K562 (cell line): ENCODE results near the gene GPR107. TPM values are rescaled to one million over a fixed set of nuclear protein-coding genes. Genes with fewer than 3 reads are reported as not detected.

ENCODE experiments used
- ATAC-seq: fragments of 200-7000 bp; cut with Tn5 transposase; 3 replicates; pipeline ENCODE4 v1.9.1; 2020; ENCODE audit warnings: moderate library complexity
- BruUV-seq: library from RNA; stranded (reverse); fragments of 400-500 nt; replicated peaks from 2 replicates; lab custom pipeline; 2021; lab: Mats Ljungman, UMichigan
- CTCF ChIA-PET: fragments of 300-600 bp; formaldehyde crosslinking; extraction: SDS; loops from one replicate; lab custom pipeline; 2021; ENCODE audit warnings: low intra/inter-chr PET ratio; lab: Yijun Ruan, JAX
- POLR2A ChIA-PET: fragments of 300-600, 350-650 bp; sonication (Branson Sonifier 250); formaldehyde crosslinking; extraction: SDS; loops from one replicate; lab custom pipeline; 2021; ENCODE audit warnings: antibody characterized with exemption, inconsistent platforms; lab: Yijun Ruan, JAX
- DNase-seq, 4 experiments: peaks; one replicate each; pipeline versions ENCODE4 v3.0.0 to v3.0.0-alpha.2; 2011 to 2018; ENCODE audit warnings: low spot score in 3 of 4, mixed read lengths in 3 of 4; ENCODE audit errors: extremely low read depth in 1 of 4
- FAIRE-seq: peaks from 2 replicates; lab custom pipeline; 2011; peaks lifted over from hg19 to GRCh38; lab: Jason Lieb, UNC
- H2AFZ ChIP-seq: 2 replicates; pipeline ENCODE4 v1.6.0; 2011; ENCODE audit warnings: low read depth, low read length, control low read depth, inconsistent platforms
- H3K27ac ChIP-seq: fragments of 200-600 bp; 3 replicates; pipeline ENCODE4 v1.8.0; 2011; ENCODE audit warnings: low read depth, mild to moderate bottlenecking, control low read depth, inconsistent platforms, low read length, moderate library complexity, mixed read lengths; ENCODE audit errors: extremely low read depth
- H3K27me3 ChIP-seq, 2 experiments: fragments of 300-600 bp in 1 of 2; 2 replicates in 1 of 2; 3 replicates in 1 of 2; pipeline versions ENCODE4 v1.6.0 to v1.8.0; 2011; ENCODE audit warnings: inconsistent platforms in 2 of 2, low read length in 2 of 2, mild to moderate bottlenecking in 1 of 2, mixed read lengths in 1 of 2, moderate library complexity in 1 of 2; ENCODE audit not compliant: control insufficient read depth in 2 of 2, insufficient read depth in 2 of 2
- H3K36me3 ChIP-seq: fragments of 300-600 bp; 3 replicates; pipeline ENCODE4 v1.8.0; 2011; ENCODE audit warnings: mild to moderate bottlenecking, low read length, inconsistent platforms; ENCODE audit not compliant: control insufficient read depth, insufficient read depth
- H3K4me1 ChIP-seq, 2 experiments: fragments of 200-600 bp in 1 of 2; replicated peaks in 1 of 2; 2 replicates in 1 of 2; 3 replicates in 1 of 2; pipeline versions ENCODE4 v1.5.1 to v1.8.0; 2011; ENCODE audit warnings: inconsistent platforms in 2 of 2, low read length in 2 of 2, mild to moderate bottlenecking in 1 of 2, mixed read lengths in 1 of 2, moderate library complexity in 1 of 2; ENCODE audit not compliant: control insufficient read depth in 2 of 2, insufficient read depth in 2 of 2
- H3K4me2 ChIP-seq: 2 replicates; pipeline ENCODE4 v1.6.1; 2011; ENCODE audit warnings: low read length, control low read depth, inconsistent platforms, mixed read lengths; ENCODE audit not compliant: insufficient read depth
- H3K4me3 ChIP-seq: fragments of 200-600 bp; sonication (generic), shearing (Covaris generic); 2 replicates; pipeline ENCODE4 v1.5.1; 2016; ENCODE audit warnings: control low read depth, inconsistent platforms
- H3K79me2 ChIP-seq: fragments of 200-600 bp; 3 replicates; pipeline ENCODE4 v1.8.0; 2011; ENCODE audit warnings: low read length, inconsistent platforms; ENCODE audit not compliant: control insufficient read depth, insufficient read depth
- H3K9ac ChIP-seq, 2 experiments: 2 replicates each; pipeline versions ENCODE4 v1.6.0 to v1.6.1; 2011; ENCODE audit warnings: low read depth in 2 of 2, low read length in 2 of 2, control low read depth in 1 of 2, inconsistent platforms in 1 of 2, mild to moderate bottlenecking in 1 of 2, mixed read lengths in 1 of 2; ENCODE audit not compliant: insufficient read depth in 1 of 2
- H3K9me1 ChIP-seq: one replicate; pipeline ENCODE4 v1.6.0; 2011; ENCODE audit warnings: inconsistent platforms, mild to moderate bottlenecking, low read length, moderate library complexity; ENCODE audit not compliant: control insufficient read depth, insufficient read depth
- H3K9me3 ChIP-seq: replicated peaks from 2 replicates; pipeline ENCODE4 v1.5.1; 2011; ENCODE audit warnings: low read depth, low read length, inconsistent platforms; ENCODE audit not compliant: control insufficient read depth, insufficient read depth
- H4K20me1 ChIP-seq: replicated peaks from 2 replicates; pipeline ENCODE4 v1.6.1; 2011; ENCODE audit warnings: low read length, inconsistent platforms, mixed read lengths; ENCODE audit not compliant: control insufficient read depth, insufficient read depth
- ATF1 ChIP-seq, 2 experiments: fragments of 450-650 bp in 1 of 2; IDR thresholded peaks; 2 replicates each; pipeline ENCODE4 v1.6.1; 2016; ENCODE audit warnings: missing compliant biosample characterization in 1 of 2, missing genetic modification characterization in 1 of 2
- HNRNPL ChIP-seq: fragments of 200-400 bp; formaldehyde crosslinking; IDR thresholded peaks from 2 replicates; pipeline ENCODE4 v1.6.1; 2017; ENCODE audit warnings: low read depth, mild to moderate bottlenecking, low read length
- HOMEZ ChIP-seq: fragments of 250-450 bp; sonication (Bioruptor Pico); IDR thresholded peaks from 2 replicates; pipeline ENCODE4 v1.4.0; 2020; ENCODE audit warnings: mild to moderate bottlenecking, moderate library complexity
- LCOR ChIP-seq: sonication (generic); formaldehyde crosslinking; IDR thresholded peaks from 2 replicates; pipeline ENCODE4 v1.8.0; 2022; ENCODE audit warnings: mild to moderate bottlenecking, missing genetic modification reagents
- RBM25 ChIP-seq: fragments of 200-400 bp; formaldehyde crosslinking; IDR thresholded peaks from 2 replicates; pipeline ENCODE4 v1.6.1; 2018; ENCODE audit warnings: low read length, low read depth, moderate library complexity; ENCODE audit not compliant: severe bottlenecking
- SMAD2 ChIP-seq: fragments of 150-350 bp; IDR thresholded peaks from 2 replicates; pipeline ENCODE4 v1.6.1; 2014; ENCODE audit warnings: low read depth, mild to moderate bottlenecking, low read length
- SMARCA4 ChIP-seq: fragments of 450-650 bp; IDR thresholded peaks from 2 replicates; pipeline ENCODE4 v1.6.1; 2016
- ZBTB8A ChIP-seq: fragments of 450-650 bp; IDR thresholded peaks from 2 replicates; pipeline ENCODE4 v1.6.1; 2018; ENCODE audit warnings: mild to moderate bottlenecking, moderate library complexity; ENCODE audit not compliant: partially characterized antibody
- ZC3H4 ChIP-seq: sonication (generic); formaldehyde crosslinking; IDR thresholded peaks from 2 replicates; pipeline ENCODE4 v1.9.0; 2021; ENCODE audit warnings: missing genetic modification reagents, borderline replicate concordance
- ZNF212 ChIP-seq: fragments of 450-650 bp; formaldehyde crosslinking; IDR thresholded peaks from 2 replicates; pipeline ENCODE4 v1.4.0; 2020; ENCODE audit warnings: mild to moderate bottlenecking
- ZNF318 ChIP-seq, 2 experiments: fragments of 450-650 bp; IDR thresholded peaks; 2 replicates each; pipeline ENCODE4 v1.6.1; 2016; ENCODE audit warnings: mild to moderate bottlenecking in 2 of 2, borderline replicate concordance in 1 of 2, low read depth in 1 of 2, moderate library complexity in 1 of 2
- WGBS: fragments of 100-300 bp; shearing (Covaris generic); methylation state at CpG from one replicate; pipeline ENCODE4 v1.1.6; 2016; ENCODE audit warnings: low coverage, mixed read lengths; ENCODE audit not compliant: insufficient coverage; ENCODE audit errors: missing lambda C conversion rate; 5-methylcytosine and 5-hydroxymethylcytosine counted together
- in situ Hi-C: fragments of 300-500 bp; cut with MboI; formaldehyde crosslinking; loops from 4 replicates; pipeline ENCODE4 v1.15.0; 2018; ENCODE audit warnings: inconsistent platforms, mixed read lengths
- intact Hi-C: fragments of 100-400 bp; cut with micrococcal nuclease; formaldehyde crosslinking; loops from 2 replicates; pipeline ENCODE4 v1.14.2; 2022
- polyA plus RNA-seq, 8 experiments: library from polyadenylated mRNA; depleted of rRNA in 4 of 8; stranded (reverse) in 5 of 8; unstranded in 3 of 8; fragments of >200 nt; fragmentation: Nextera tagmentation in 2 of 8; fragmentation: Illumina TruSeq in 1 of 8; extraction: Ambion mirVana in 2 of 8; extraction: Trizol in 1 of 8; gene quantifications; 2 replicates each; pipeline versions ENCODE4 v1.2.1 to v1.2.3, GENCODE V29; 2011 to 2014; ENCODE audit warnings: inconsistent platforms in 1 of 8, missing spikeins in 1 of 8
- total RNA-seq, 7 experiments: library from RNA; depleted of rRNA in 6 of 7; stranded (reverse); fragments of >200 nt in 6 of 7; fragmentation: Illumina TruSeq in 2 of 7; extraction: Trizol in 2 of 7; gene quantifications; 2 replicates each; pipeline versions ENCODE4 v1.2.1 to v1.2.3, GENCODE V29; 2011 to 2021; ENCODE audit warnings: low replicate concordance in 1 of 7

The GPR107 gene
- total and polyA plus RNA-seq, 9 of the 15 experiments (the other 6 are each of a cell fraction or from before 2014, with no cell fraction given), result 3.2 to 34.6 (median 14.4) TPM

- Histone ChIP-seq H3K79me2 (no peaks in the 10 kb centered on the region), H3K36me3 (no peaks in the 10 kb centered on the region), H2AFZ (no peak overlapping the region), H3K4me2 (no peak overlapping the region), H4K20me1 (no peaks in the 10 kb centered on the region), H3K4me3 (no peak overlapping the region), H3K9ac (no peak overlapping the region), H3K27ac (no peak overlapping the region), H3K9me3 (no peaks in the 10 kb centered on the region), H3K9me1 (no peaks in the 10 kb centered on the region), H3K27me3 (no peaks in the 10 kb centered on the region), H3K4me1 (no peaks in the 10 kb centered on the region)
- in situ Hi-C loops, result no loop called here
- BruUV-seq, result no TSS peak
- intact Hi-C loops, result no loop called here
- FAIRE-seq (no peak), ATAC-seq (no peak), DNase-seq (no peak)
- 47% methylated on average over 5 of the region's 5 CpGs for WGBS
- ChIA-PET POLR2A (interaction anchor here (0.9 kb wide), 1 partner anchor 15 kb away, joined by 4 read pairs; no protein-coding TSS in a partner anchor), CTCF (no interaction called here)
- no peak for TF ChIP-seq ZNF212
- TF ChIP-seq ZBTB8A, result no peak
- TF ChIP-seq SMAD2, result no peak
- TF ChIP-seq RBM25, result no peak
- no peak for TF ChIP-seq HOMEZ (CRISPR knock-in tag)
- no peak for TF ChIP-seq ATF1 (CRISPR knock-in tag; IDR thresholded peaks at IDR 0.05)
- TF ChIP-seq ATF1 (tag; IDR thresholded peaks at IDR 0.05), result no peak
- TF ChIP-seq SMARCA4, result no peak
- TF ChIP-seq ZNF318 (IDR thresholded peaks at IDR 0.05; ENCODE audit: borderline replicate concordance in 1 of 2, low read depth in 1 of 2), result no peak
- TF ChIP-seq HNRNPL, result no peak
- no peak for TF ChIP-seq LCOR
- TF ChIP-seq ZC3H4, result no peak
Observed at GRCh38 chr9:130024597-130024994, 29.1 kb upstream of the GPR107 start.
